ENCODE data around the gene KRTAP4-16. TPM values are rescaled to one million over a fixed set of nuclear protein-coding genes. Genes with fewer than 3 reads are reported as not detected.
"Not testable (repeated sequence)": the region's sequence is repeated elsewhere in the genome, so short reads cannot be mapped to it uniquely, and the experiment has no call there.

KRTAP4-16 gene
- total RNA-seq, 4 donors from 2014 or later, result not detected

DNA sequence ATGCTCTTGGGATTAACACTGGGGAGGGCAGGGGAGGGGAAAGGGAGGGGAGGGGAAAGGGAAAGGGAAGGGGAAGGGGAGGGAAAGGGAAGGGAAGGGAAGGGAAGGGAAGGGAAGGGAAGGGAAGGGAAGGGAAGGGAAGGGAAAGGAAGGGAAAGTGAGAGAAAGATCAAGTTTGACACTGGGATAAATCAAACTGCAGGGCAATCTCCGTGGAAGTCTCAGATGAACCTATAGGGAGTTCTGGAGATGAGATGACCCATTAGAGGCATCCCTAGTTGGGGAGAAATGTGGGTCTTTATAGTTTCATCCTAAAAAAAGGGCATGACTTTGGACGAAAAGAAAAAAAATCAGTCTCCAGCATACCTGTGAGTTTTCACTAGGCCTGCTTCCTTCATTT, 19.7 kb upstream of the KRTAP4-16 start:
- intact Hi-C loops (cut with DNase I), result no loop called here
- no peak for TF ChIP-seq POLR2A (IDR thresholded peaks at IDR 0.05)
- TF ChIP-seq, protein P1, sequence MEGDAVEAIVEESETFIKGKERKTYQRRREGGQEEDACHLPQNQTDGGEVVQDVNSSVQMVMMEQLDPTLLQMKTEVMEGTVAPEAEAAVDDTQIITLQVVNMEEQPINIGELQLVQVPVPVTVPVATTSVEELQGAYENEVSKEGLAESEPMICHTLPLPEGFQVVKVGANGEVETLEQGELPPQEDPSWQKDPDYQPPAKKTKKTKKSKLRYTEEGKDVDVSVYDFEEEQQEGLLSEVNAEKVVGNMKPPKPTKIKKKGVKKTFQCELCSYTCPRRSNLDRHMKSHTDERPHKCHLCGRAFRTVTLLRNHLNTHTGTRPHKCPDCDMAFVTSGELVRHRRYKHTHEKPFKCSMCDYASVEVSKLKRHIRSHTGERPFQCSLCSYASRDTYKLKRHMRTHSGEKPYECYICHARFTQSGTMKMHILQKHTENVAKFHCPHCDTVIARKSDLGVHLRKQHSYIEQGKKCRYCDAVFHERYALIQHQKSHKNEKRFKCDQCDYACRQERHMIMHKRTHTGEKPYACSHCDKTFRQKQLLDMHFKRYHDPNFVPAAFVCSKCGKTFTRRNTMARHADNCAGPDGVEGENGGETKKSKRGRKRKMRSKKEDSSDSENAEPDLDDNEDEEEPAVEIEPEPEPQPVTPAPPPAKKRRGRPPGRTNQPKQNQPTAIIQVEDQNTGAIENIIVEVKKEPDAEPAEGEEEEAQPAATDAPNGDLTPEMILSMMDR (IDR thresholded peaks at IDR 0.05), result no peak
- no peak overlapping the region for H3K4me3 ChIP-seq
- H3K27ac ChIP-seq, result no peak overlapping the region
- DNase-seq, result no peak
- WGBS, 2 donors, result 80 to 84% methylated on average over 2 of the region's 2 CpGs
- no peaks in the 10 kb centered on the region for H3K9me3 ChIP-seq
- H3K27me3 ChIP-seq, result peaks cover 0 to 22% (median 0%) of the 10 kb centered on the region in 4 donors
- no peaks in the 10 kb centered on the region for H3K4me1 ChIP-seq
- no peaks in the 10 kb centered on the region for H3K36me3 ChIP-seq

DNA sequence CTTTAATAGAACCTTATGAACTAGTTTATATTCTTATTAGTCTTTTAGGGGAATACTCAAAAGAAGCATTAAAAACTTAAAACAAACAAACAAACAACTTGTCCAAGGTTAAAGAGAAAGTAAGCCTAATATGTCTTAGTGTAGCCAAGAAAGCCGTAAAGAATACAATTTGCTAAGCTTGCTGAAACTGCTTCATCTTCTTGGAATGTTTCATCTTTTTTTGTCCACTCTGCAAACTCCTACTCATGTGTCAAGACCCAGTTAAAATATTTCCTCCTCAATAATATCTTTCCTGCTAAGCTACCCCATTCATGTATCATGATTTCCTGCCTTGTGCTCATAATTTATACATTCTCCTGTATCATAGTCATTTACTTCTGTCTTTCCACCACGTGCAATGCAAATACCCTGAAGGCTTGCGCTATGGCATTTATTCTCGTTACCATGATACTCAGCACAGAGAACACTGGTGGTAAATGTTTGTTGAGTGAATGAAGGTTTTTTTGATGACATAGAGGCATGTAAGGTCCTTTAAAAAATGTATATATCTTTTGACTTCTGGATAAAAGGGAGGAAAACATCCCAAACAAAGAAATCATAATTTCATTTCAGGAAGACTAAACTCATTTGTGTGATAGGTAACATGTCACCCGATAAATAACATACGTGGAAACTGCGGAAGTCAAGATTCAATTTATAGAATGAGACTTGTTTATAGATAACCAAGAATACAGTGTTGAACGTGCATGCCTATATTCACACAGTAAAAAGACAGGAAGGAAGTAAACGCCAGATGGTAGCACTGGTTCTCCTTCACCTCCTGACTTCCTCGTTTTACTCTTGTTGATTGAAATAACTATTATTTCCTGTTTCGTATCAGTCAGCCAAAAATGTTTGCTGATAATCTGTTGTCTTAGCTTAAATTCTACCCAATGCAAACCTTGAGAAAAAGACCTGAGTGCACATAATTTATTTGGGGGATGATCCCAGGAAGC, 18.0 kb upstream of the KRTAP4-16 start:
- peaks cover 0 to 22% (median 0%) of the 10 kb centered on the region in 4 donors for H3K27me3 ChIP-seq
- H3K4me1 ChIP-seq; DNase-seq; intact Hi-C loops (cut with DNase I); H3K36me3 ChIP-seq; H3K9me3 ChIP-seq; H3K27ac ChIP-seq; H3K4me3 ChIP-seq: not testable (repeated sequence)
- WGBS, 2 donors, result 48 to 55% methylated on average over 11 of the region's 11 CpGs

DNA sequence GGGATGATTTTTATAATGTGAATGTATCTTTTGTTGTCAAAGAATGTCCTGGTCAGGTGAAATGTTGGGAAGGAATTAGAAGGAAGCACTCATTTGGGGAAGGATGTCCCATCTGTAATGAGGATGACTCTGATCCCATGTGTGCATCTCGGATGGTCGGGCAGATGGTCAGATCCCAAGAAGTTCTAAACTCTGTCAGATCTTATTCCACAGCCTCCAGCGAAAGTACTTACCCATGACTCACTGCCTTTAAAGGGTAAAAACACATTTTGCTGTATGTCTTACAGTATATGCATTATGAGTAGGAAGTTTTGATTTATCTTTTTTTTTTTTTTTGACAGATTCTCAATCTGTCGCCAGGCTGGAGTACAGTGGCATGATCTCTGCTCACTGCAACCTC, 16.7 kb upstream of the KRTAP4-16 start:
- Histone ChIP-seq H3K27me3 (peaks cover 0 to 30% (median 0%) of the 10 kb centered on the region in 4 donors), H3K27ac (no peak overlapping the region), H3K36me3 (no peaks in the 10 kb centered on the region), H3K4me1 (no peaks in the 10 kb centered on the region), H3K9me3 (no peaks in the 10 kb centered on the region), H3K4me3 (no peak overlapping the region)
- TF ChIP-seq, protein P1 (IDR thresholded peaks at IDR 0.05), result no peak
- no peak for TF ChIP-seq POLR2A (IDR thresholded peaks at IDR 0.05)
- no peak for DNase-seq
- WGBS, 2 donors, result 66 to 83% methylated on average over 4 of the region's 4 CpGs
- intact Hi-C loops (cut with DNase I), result no loop called here

DNA sequence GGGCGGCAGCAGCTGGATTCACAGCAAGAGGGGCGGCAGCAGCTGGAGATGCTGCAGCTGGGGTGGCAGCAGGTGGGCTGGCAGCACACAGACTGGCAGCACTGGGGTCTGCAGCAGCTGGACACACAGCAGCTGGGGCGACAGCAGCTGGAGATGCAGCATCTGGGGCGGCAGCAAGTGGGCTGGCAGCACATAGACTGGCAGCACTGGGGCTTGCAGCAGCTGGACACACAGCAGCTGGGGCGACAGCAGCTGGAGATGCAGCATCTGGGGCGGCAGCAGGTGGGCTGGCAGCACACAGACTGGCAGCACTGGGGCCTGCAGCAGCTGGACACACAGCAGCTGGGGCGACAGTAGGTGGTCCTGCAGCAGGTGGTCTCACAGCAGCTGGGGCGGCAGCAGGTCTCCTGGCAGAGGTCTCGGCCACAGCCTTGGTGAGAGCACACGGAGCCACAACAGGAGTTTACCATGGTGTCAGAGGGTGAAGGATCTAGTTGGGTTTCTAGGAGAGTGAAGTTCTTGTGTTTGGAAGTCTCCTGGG, 15.9 kb upstream of the KRTAP4-16 start, which contains the start of gene KRTAP4-11:
Gene KRTAP4-11, minus strand, starts transcription at position 528 of the 541 bp plus-strand sequence. Its CDS starts 58 bp downstream, at position 470.
- peaks cover 0 to 26% (median 0%) of the 10 kb centered on the region in 4 donors for H3K27me3 ChIP-seq
- H3K4me1 ChIP-seq; H3K27ac ChIP-seq; H3K9me3 ChIP-seq; intact Hi-C loops (cut with DNase I); H3K4me3 ChIP-seq; H3K36me3 ChIP-seq; DNase-seq: not testable (repeated sequence)
- 71 to 78% methylated on average over 7 to 10 of the region's 10 CpGs for WGBS, 2 donors

DNA sequence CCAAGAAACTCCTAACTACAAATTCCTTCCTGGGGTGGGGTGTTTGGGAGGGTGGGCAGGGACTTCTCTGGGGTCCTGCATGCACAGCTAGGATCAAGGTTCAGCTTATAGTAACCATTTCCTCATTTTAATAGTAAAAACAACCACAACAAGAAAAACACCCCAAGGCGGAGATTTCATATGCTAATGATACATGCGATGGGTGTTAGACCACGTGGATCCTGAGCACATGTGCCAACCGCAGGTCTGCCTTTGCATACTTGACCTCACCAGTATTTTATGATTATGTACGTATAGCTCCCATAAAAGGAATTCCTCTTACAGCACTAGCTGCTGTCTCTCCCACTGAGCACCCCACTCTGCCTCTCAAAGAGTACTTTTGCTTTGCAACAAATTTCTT, 14.3 kb upstream of the KRTAP4-16 start:
- Histone ChIP-seq H3K36me3 (no peaks in the 10 kb centered on the region), H3K9me3 (no peaks in the 10 kb centered on the region), H3K4me1 (no peaks in the 10 kb centered on the region), H3K4me3 (no peak overlapping the region), H3K27ac (no peak overlapping the region), H3K27me3 (peaks cover 0 to 18% (median 0%) of the 10 kb centered on the region in 4 donors)
- no peak for TF ChIP-seq POLR2A (IDR thresholded peaks at IDR 0.05)
- TF ChIP-seq, protein P1 (IDR thresholded peaks at IDR 0.05), result no peak
- intact Hi-C loops (cut with DNase I), result no loop called here
- no peak for DNase-seq
- 61 to 62% methylated on average over 5 of the region's 5 CpGs for WGBS, 2 donors

Measured in esophagus squamous epithelium (tissue), 5 donors.